Measurements from ENCODE around the gene CNTNAP3B. TPM values are rescaled to one million over a fixed set of nuclear protein-coding genes. Genes with fewer than 3 reads are reported as not detected.
"Not testable (repeated sequence)": the region's sequence is repeated elsewhere in the genome, so short reads cannot be mapped to it uniquely, and the experiment has no call there.

CNTNAP3B gene
- total RNA-seq, 1 experiment from 2014 or later, result 4.7 TPM

- not testable (repeated sequence) for H3T11ph ChIP-seq (ENCODE audit: low read length); H3K9me3 ChIP-seq (ENCODE audit: control insufficient read depth, low read depth, low read length); H3K4me1 Mint-ChIP-seq; H3K4me1 ChIP-seq (ENCODE audit: insufficient read depth, low read length); H3K9me3 Mint-ChIP-seq; H3K18ac ChIP-seq (ENCODE audit: insufficient read length, low read depth, low read length); H4K5ac ChIP-seq (ENCODE audit: insufficient read length, low read depth, low read length); H3K27me3 Mint-ChIP-seq (ENCODE audit: low read depth); H3K4ac ChIP-seq (ENCODE audit: low read depth, low read length); H2BK12ac ChIP-seq (ENCODE audit: insufficient read length, low read depth, low read length); H3K9ac ChIP-seq (ENCODE audit: extremely low read depth, insufficient read length, low read length); H3K27ac Mint-ChIP-seq; H2BK120ac ChIP-seq (ENCODE audit: low read depth, low read length, poor library complexity, severe bottlenecking); H2BK5ac ChIP-seq (ENCODE audit: insufficient read length, low read length); H2AK5ac ChIP-seq (ENCODE audit: insufficient read length, low read length); H3K4me3 Mint-ChIP-seq; H3K14ac ChIP-seq (ENCODE audit: insufficient read depth, low read length); H3K4me2 ChIP-seq (ENCODE audit: insufficient read depth, insufficient read length, low read length); H3K56ac ChIP-seq (ENCODE audit: insufficient read length, low read depth, low read length); H3K36me3 Mint-ChIP-seq (ENCODE audit: insufficient read depth in 1 of 3, low read depth in 3 of 3); H4K20me1 ChIP-seq (ENCODE audit: control insufficient read depth, insufficient read depth, insufficient read length); H3K79me1 ChIP-seq (ENCODE audit: insufficient read depth, low read depth, low read length, poor library complexity, severe bottlenecking); H3K79me2 ChIP-seq (ENCODE audit: insufficient read depth, low read length); H2BK20ac ChIP-seq (ENCODE audit: low read depth, low read length, poor library complexity, severe bottlenecking); H2BK15ac ChIP-seq (ENCODE audit: low read depth, low read length); H4K8ac ChIP-seq (replicated peaks; ENCODE audit: insufficient read length, low read depth, low read length); DNase-seq; H3K23me2 ChIP-seq (ENCODE audit: insufficient read length, low read depth, low read length, poor library complexity, severe bottlenecking); H3K23ac ChIP-seq (ENCODE audit: insufficient read length, low read depth, low read length); H3K27me3 ChIP-seq (ENCODE audit: insufficient read depth, low read length); H4K91ac ChIP-seq (ENCODE audit: insufficient read length, low read depth, low read length); H2AFZ ChIP-seq (ENCODE audit: low read length); H3K27ac ChIP-seq (ENCODE audit: insufficient read length, low read depth, low read length)
- no CpG with 5 or more reads among the region's 1 CpG for WGBS (ENCODE audit: extremely low coverage, insufficient read length, low lambda C conversion rate)
- peak; percentile 60 for TF ChIP-seq CTCF (conservative IDR thresholded peaks at IDR 0.05)
These were observed 31.1 kb upstream of the CNTNAP3B start for GRCh38 chr9:42160299-42160698.

- H3K18ac ChIP-seq (ENCODE audit: insufficient read length, low read depth, low read length); H2BK5ac ChIP-seq (ENCODE audit: insufficient read length, low read length); H3K9ac ChIP-seq (ENCODE audit: extremely low read depth, insufficient read length, low read length); H3K79me1 ChIP-seq (ENCODE audit: insufficient read depth, low read depth, low read length, poor library complexity, severe bottlenecking); H2AFZ ChIP-seq (ENCODE audit: low read length); H3K4me1 ChIP-seq (ENCODE audit: insufficient read depth, low read length); H4K5ac ChIP-seq (ENCODE audit: insufficient read length, low read depth, low read length); H3K36me3 Mint-ChIP-seq (ENCODE audit: insufficient read depth in 1 of 3, low read depth in 3 of 3); H2BK120ac ChIP-seq (ENCODE audit: low read depth, low read length, poor library complexity, severe bottlenecking); H3K14ac ChIP-seq (ENCODE audit: insufficient read depth, low read length); H4K91ac ChIP-seq (ENCODE audit: insufficient read length, low read depth, low read length); H2AK5ac ChIP-seq (ENCODE audit: insufficient read length, low read length); H3K27me3 ChIP-seq (ENCODE audit: insufficient read depth, low read length); H3K56ac ChIP-seq (ENCODE audit: insufficient read length, low read depth, low read length); H4K8ac ChIP-seq (replicated peaks; ENCODE audit: insufficient read length, low read depth, low read length); H3K27ac ChIP-seq (ENCODE audit: insufficient read length, low read depth, low read length); H3K23ac ChIP-seq (ENCODE audit: insufficient read length, low read depth, low read length); H3K27ac Mint-ChIP-seq; H3K4me2 ChIP-seq (ENCODE audit: insufficient read depth, insufficient read length, low read length); H3T11ph ChIP-seq (ENCODE audit: low read length); H3K4ac ChIP-seq (ENCODE audit: low read depth, low read length); H2BK20ac ChIP-seq (ENCODE audit: low read depth, low read length, poor library complexity, severe bottlenecking); H2BK12ac ChIP-seq (ENCODE audit: insufficient read length, low read depth, low read length); H3K79me2 ChIP-seq (ENCODE audit: insufficient read depth, low read length); H3K23me2 ChIP-seq (ENCODE audit: insufficient read length, low read depth, low read length, poor library complexity, severe bottlenecking); H3K9me3 ChIP-seq (ENCODE audit: control insufficient read depth, low read depth, low read length); H4K20me1 ChIP-seq (ENCODE audit: control insufficient read depth, insufficient read depth, insufficient read length); DNase-seq; H2BK15ac ChIP-seq (ENCODE audit: low read depth, low read length); H3K9me3 Mint-ChIP-seq: not testable (repeated sequence)
- WGBS (ENCODE audit: extremely low coverage, insufficient read length, low lambda C conversion rate), result no CpG with 5 or more reads among the region's 12 CpGs
- peaks cover 11 to 12% of the 10 kb centered on the region in 2 experiments for H3K4me1 Mint-ChIP-seq
- H3K27me3 Mint-ChIP-seq (ENCODE audit: low read depth), result peaks cover 15% of the 10 kb centered on the region
- peak overlapping the region; percentile 34 to 73 for H3K4me3 Mint-ChIP-seq
These were observed 2.0 kb downstream of the CNTNAP3B start for GRCh38 chr9:42127056-42127841.
